HG02943 (cell line): ENCODE measurements around the gene PARD3.

ENCODE experiments used
- ATAC-seq: cut with Tn5 transposase; IDR thresholded peaks from one replicate; pipeline ENCODE4 v1.9.1; 2021; ENCODE audit warnings: mild to moderate bottlenecking, low read depth, moderate library complexity; ENCODE audit not compliant: unreplicated experiment

The PARD3 gene

GRCh38 chr10:34826221-34826620, 11.1 kb upstream of the PARD3 start:
- no peak for ATAC-seq

- ATAC-seq: no peak
These were observed 10.3 kb upstream of the PARD3 start for GRCh38 chr10:34825414-34825813.

GRCh38 chr10:34824870-34825269, 9.8 kb upstream of the PARD3 start:
- no peak for ATAC-seq

- no peak for ATAC-seq
These were observed 6.8 kb upstream of the PARD3 start for GRCh38 chr10:34821587-34822585.

GRCh38 chr10:34817586-34817985, 2.5 kb upstream of the PARD3 start:
- ATAC-seq: no peak

DNA sequence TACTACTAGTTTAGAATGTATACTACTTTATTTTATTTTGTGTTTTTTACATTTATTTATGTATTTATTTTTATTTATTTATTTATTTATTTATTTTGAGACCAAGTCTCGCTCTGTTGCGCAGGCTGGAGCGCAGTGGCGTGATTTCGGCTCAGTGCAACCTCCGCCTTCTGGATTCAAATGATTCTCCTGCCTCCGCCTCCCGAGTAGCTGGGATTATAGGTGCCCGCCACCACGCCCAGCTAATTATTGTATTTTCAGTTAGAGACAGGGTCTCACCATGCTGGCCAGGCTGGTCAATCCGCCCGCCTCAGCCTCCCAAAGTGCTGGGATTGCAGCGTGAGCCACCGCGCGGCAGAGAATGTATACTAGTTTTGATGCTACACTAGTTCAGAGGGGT, 2.0 kb upstream of the PARD3 start:
- ATAC-seq: no peak

GRCh38 chr10:34816501-34817002, 1.5 kb upstream of the PARD3 start:
- no peak for ATAC-seq

GRCh38 chr10:34816085-34816496, 995 bp upstream of the PARD3 start:
- no peak for ATAC-seq

- peak; percentile 22 for ATAC-seq
These were observed 247 bp downstream of the PARD3 start for GRCh38 chr10:34814913-34815184.

DNA sequence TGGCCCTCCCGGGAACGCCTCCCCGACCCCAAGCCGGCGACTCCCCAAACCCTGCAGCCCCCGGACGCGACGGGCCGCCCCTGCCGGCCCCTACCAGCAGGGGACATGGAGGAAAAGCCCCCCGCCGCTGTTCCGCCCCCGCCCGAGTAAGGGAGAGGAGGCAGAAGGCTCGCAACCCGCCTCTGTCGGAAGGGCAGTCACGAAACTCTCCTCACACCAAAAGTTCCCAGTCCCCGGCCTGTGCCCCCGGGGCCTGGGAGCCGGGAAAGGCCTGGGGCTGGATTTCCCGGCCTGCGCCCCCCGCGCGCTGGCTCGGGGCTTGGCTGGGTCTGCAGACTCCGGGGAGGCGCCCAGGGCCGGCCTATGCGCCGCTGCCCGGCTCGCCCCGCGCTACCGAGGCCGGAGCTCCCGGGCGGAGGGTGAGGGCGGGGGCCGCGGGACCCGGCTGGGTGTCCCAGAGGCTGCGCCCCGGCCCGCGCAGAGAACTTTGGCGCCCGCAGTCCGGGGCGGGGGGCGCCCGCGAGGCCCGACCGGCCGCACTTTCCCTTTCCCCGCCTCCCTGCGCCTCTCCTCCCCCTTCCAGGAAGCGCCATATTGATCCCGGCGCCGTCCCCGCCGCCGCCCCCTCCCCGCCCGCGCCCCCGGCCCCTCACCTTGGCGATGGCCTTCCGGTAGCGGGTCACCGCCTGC, 728 bp downstream of the PARD3 start:
- peak; percentile 17 for ATAC-seq

- ATAC-seq: no peak
These were observed 1.4 kb downstream of the PARD3 start for GRCh38 chr10:34813626-34814222.

DNA sequence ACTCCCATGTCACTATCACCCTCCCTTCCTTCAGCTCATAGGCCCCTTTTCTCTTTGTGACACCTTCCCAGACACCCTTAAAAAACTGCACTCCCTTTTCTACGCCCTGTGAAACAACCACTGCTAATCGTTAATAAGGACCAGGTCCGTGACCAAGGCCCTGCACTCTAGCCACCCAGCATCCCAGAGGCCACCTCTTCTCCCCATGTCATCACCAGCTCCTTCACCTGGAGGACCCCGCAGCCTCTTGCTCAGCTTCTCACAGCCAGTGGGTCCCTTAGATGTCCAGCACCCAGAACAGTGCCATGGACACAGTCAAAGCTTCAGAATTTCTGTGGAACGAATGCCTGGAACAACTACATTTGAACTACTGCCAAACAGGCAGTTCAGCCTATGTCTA, 2.3 kb downstream of the PARD3 start:
- ATAC-seq: no peak

DNA sequence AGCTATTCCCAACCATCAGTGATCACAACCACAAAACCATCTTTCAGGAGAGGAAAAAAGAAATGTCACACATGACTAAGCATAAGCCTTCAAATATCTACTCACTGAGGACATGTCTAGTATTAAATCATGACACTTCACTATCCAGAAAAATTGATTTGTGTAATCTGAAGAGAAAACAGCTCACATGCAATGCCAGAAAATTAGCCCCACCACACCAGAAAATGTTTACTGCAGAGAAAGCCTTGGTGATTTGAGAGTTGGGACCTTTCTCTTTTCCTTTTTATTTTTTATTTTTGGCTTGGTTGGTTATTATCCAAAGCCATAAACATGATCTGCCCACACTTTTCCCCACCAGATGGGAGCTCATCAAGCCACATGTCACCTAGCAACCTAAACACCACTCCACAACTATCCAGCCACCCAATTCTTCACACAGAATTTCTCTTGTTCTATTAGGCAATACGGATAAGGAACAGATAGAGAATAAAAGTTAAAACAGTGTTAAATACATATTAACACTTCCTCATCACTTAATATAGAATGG, 3.1 kb downstream of the PARD3 start:
- ATAC-seq: no peak

DNA sequence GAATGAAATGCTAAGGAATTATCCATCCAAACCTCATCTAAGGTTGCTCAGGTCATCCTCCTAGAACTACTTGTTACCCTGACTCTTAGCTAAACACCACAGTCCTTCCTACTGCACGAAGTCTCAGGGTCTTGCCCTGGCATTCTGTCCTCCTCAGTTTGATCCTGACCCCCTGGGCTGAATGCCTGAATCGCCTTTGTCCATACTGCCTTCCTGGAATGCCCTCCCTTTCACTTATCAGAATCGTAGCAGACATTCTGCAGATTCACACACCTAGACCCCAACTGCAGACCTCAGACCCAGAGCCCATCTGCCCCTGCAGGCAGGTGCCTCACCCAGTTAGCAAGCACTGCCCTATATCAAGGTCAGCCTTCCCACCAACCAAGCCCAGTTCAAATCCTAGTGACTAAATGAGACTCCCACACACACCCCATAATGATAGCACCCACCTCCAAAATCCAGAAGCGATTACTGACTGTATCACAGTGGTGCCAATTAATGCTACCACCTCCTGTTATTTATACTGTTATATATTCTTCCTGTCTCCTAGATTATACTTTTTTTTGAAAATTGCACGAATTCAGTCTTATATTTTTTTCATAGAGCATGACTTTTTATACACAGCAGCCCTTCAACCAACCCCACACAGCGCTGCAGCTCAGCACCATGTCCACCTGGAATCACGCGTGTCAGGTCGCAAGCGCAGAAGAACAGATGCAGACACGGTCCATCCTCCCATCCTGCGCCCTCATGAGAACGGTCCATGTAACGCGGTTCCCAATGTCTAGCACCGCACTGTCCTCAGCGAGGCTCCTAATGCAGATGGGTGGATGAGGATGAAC, 3.7 kb downstream of the PARD3 start:
- ATAC-seq: no peak

GRCh38 chr10:34809796-34810195, 5.3 kb downstream of the PARD3 start:
- peak; percentile 28 for ATAC-seq

- ATAC-seq: peak; percentile 56
These were observed 6.0 kb downstream of the PARD3 start for GRCh38 chr10:34808801-34809745.

- no peak for ATAC-seq
These were observed 6.8 kb downstream of the PARD3 start for GRCh38 chr10:34808336-34808735.

DNA sequence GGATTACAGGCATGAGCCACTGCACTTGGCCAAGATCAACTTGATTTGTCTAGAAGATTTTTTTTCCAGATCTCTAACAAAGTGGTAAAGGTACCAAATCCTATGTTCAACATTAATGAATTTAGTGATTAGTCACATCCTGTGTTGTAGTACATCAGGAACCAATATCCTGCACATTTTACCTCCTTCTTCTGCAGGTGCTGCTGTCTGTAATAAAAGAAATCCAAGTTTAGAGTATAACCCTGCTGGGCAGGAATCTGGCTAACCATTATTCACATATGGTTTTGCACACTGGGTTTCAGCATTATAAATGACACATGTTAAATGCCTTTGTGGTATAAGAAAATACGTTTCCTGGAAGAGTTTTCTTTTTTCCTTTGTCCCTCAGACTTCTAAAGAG, 10.8 kb downstream of the PARD3 start:
- no peak for ATAC-seq

GRCh38 chr10:34802692-34803091, 12.4 kb downstream of the PARD3 start:
- ATAC-seq: no peak
